SK-N-SH treated with all-trans-retinoic acid at 6 μM for 48 hours (cell line): ENCODE measurements around the gene SYNE2.

Experiments used
- ATAC-seq: fragments of 200-7000 bp; cut with Tn5 transposase; 3 replicates; pipeline ENCODE4 v1.9.1; 2020; ENCODE audit warnings: mild to moderate bottlenecking, moderate library complexity
- ARNTL ChIP-seq: fragments of 450-650 bp; formaldehyde crosslinking; IDR thresholded peaks from 2 replicates; pipeline ENCODE4 v1.5.0; 2020; ENCODE audit warnings: low read depth, mild to moderate bottlenecking, moderate library complexity, borderline replicate concordance
- BACH2 ChIP-seq: fragments of 250-450 bp; sonication (Bioruptor Pico); IDR thresholded peaks from 2 replicates; pipeline ENCODE4 v1.9.0; 2021; ENCODE audit warnings: mild to moderate bottlenecking, borderline replicate concordance
- CSDC2 ChIP-seq: fragments of 250-450 bp; sonication (Bioruptor Pico); IDR thresholded peaks from 2 replicates; pipeline ENCODE4 v1.5.0; 2020; ENCODE audit warnings: mild to moderate bottlenecking, moderate library complexity
- ESRRG ChIP-seq: fragments of 250-450 bp; sonication (Bioruptor Pico); IDR thresholded peaks from 2 replicates; pipeline ENCODE4 v1.6.1; 2021; ENCODE audit warnings: mild to moderate bottlenecking
- GLIS3 ChIP-seq: fragments of 250-450 bp; sonication (Bioruptor Pico); IDR thresholded peaks from 2 replicates; pipeline ENCODE4 v1.5.0; 2020; ENCODE audit warnings: mild to moderate bottlenecking, moderate library complexity
- ISL1 ChIP-seq: fragments of 250-450 bp; sonication (Bioruptor Pico); IDR thresholded peaks from 2 replicates; pipeline ENCODE4 v2.1.2; 2022; ENCODE audit warnings: mild to moderate bottlenecking, moderate library complexity
- OSR1 ChIP-seq: fragments of 250-450 bp; sonication (Bioruptor Pico); IDR thresholded peaks from 2 replicates; pipeline ENCODE4 v1.8.0; 2022; ENCODE audit warnings: moderate library complexity, mild to moderate bottlenecking, inconsistent platforms
- PATZ1 ChIP-seq: fragments of 250-450 bp; sonication (Bioruptor Pico); IDR thresholded peaks from 2 replicates; pipeline ENCODE4 v1.8.0; 2020; ENCODE audit warnings: mild to moderate bottlenecking, moderate library complexity, borderline replicate concordance
- RARB ChIP-seq: fragments of 250-450 bp; sonication (Bioruptor Pico); IDR thresholded peaks from 2 replicates; pipeline ENCODE4 v1.8.0; 2021; ENCODE audit warnings: mild to moderate bottlenecking, moderate library complexity
- SNAI2 ChIP-seq: fragments of 250-450 bp; sonication (Bioruptor Pico); IDR thresholded peaks from 2 replicates; pipeline ENCODE4 v1.5.0; 2020; ENCODE audit warnings: mild to moderate bottlenecking, moderate library complexity
- TOX ChIP-seq: fragments of 250-450 bp; sonication (Bioruptor Pico); IDR thresholded peaks from 2 replicates; pipeline ENCODE4 v1.8.0; 2021; ENCODE audit warnings: mild to moderate bottlenecking, moderate library complexity, borderline replicate concordance
- ZC3H10 ChIP-seq: fragments of 250-450 bp; sonication (Bioruptor Pico); IDR thresholded peaks from 2 replicates; pipeline ENCODE4 v1.5.1; 2021; ENCODE audit warnings: mild to moderate bottlenecking, moderate library complexity
- ZFP3 ChIP-seq: fragments of 250-450 bp; sonication (Bioruptor Pico); IDR thresholded peaks from 2 replicates; pipeline ENCODE4 v1.5.0; 2020; ENCODE audit warnings: mild to moderate bottlenecking, moderate library complexity
- ZFP30 ChIP-seq: fragments of 450-650 bp; formaldehyde crosslinking; IDR thresholded peaks from 2 replicates; pipeline ENCODE4 v1.5.0; 2022; ENCODE audit warnings: mild to moderate bottlenecking, moderate library complexity
- ZNF565 ChIP-seq: fragments of 450-650 bp; formaldehyde crosslinking; conservative IDR thresholded peaks from 2 replicates; pipeline ENCODE4 v1.5.0; 2020; ENCODE audit warnings: low read depth, mild to moderate bottlenecking, moderate library complexity
- ZNF70 ChIP-seq: fragments of 450-650 bp; formaldehyde crosslinking; IDR thresholded peaks from 2 replicates; pipeline ENCODE4 v1.5.0; 2020; ENCODE audit warnings: mild to moderate bottlenecking, moderate library complexity
- ZNF8 ChIP-seq: fragments of 450-650 bp; formaldehyde crosslinking; IDR thresholded peaks from 2 replicates; pipeline ENCODE4 v1.5.0; 2020; ENCODE audit warnings: mild to moderate bottlenecking, moderate library complexity
- TF ChIP-seq, protein P1 (sequence below): fragments of 250-450 bp; sonication (Bioruptor Pico); IDR thresholded peaks from 2 replicates; pipeline ENCODE4 v1.8.0; 2021; ENCODE audit warnings: low read depth, mild to moderate bottlenecking, moderate library complexity, borderline replicate concordance
- TF ChIP-seq, protein P2 (sequence below): fragments of 250-450 bp; sonication (Bioruptor Pico); IDR thresholded peaks from 2 replicates; pipeline ENCODE4 v1.5.1; 2020; ENCODE audit warnings: low read depth, mild to moderate bottlenecking, moderate library complexity
- TF ChIP-seq, protein P3 (sequence below): fragments of 250-450 bp; sonication (Bioruptor Pico); IDR thresholded peaks from 2 replicates; pipeline ENCODE4 v1.5.0; 2020; ENCODE audit warnings: mild to moderate bottlenecking, moderate library complexity

Gene SYNE2

DNA sequence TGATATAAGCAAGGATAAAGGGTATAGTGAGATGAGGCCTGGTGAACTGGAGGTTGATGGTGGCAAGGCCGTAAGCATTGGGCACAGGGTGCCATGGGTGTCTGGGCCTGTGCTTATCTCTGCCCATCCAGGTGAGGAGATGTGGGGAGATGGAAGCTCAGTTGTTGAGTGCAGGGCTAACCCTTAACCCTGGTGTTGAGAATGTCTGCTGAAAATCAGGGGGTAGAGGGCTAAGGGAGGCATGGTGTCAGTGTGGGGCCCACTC lies 86.1 kb downstream of the SYNE2 start:
- TF ChIP-seq, protein P1, sequence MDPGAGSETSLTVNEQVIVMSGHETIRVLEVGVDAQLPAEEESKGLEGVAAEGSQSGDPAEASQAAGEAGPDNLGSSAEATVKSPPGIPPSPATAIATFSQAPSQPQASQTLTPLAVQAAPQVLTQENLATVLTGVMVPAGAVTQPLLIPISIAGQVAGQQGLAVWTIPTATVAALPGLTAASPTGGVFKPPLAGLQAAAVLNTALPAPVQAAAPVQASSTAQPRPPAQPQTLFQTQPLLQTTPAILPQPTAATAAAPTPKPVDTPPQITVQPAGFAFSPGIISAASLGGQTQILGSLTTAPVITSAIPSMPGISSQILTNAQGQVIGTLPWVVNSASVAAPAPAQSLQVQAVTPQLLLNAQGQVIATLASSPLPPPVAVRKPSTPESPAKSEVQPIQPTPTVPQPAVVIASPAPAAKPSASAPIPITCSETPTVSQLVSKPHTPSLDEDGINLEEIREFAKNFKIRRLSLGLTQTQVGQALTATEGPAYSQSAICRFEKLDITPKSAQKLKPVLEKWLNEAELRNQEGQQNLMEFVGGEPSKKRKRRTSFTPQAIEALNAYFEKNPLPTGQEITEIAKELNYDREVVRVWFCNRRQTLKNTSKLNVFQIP (CRISPR knock-in tag): no peak
- no peak for ATAC-seq

GRCh38 chr14:63940387-63940786 lies 87.6 kb downstream of the SYNE2 start:
- ATAC-seq: no peak
- TF ChIP-seq CSDC2 (no peak), ZFP3 (CRISPR knock-in tag) (no peak), SNAI2 (CRISPR knock-in tag) (no peak), GLIS3 (no peak), ZFP30 (CRISPR knock-in tag) (no peak), ESRRG (CRISPR knock-in tag) (no peak), BACH2 (CRISPR knock-in tag) (no peak), TOX (CRISPR knock-in tag) (no peak), RARB (CRISPR knock-in tag) (no peak), OSR1 (no peak), ZNF565 (CRISPR knock-in tag) (no peak)

- TF ChIP-seq, protein P1 (CRISPR knock-in tag): no peak
- no peak for TF ChIP-seq CSDC2
- no peak for TF ChIP-seq TOX (CRISPR knock-in tag)
- TF ChIP-seq ARNTL: no peak
- TF ChIP-seq ESRRG (CRISPR knock-in tag): no peak
- no peak for TF ChIP-seq BACH2 (CRISPR knock-in tag)
- no peak for TF ChIP-seq ZFP30 (CRISPR knock-in tag)
- no peak for TF ChIP-seq SNAI2 (CRISPR knock-in tag)
- no peak for ATAC-seq
These were observed 88.2 kb downstream of the SYNE2 start for GRCh38 chr14:63941023-63941422.

- TF ChIP-seq RARB (CRISPR knock-in tag): no peak
- TF ChIP-seq CSDC2: no peak
- TF ChIP-seq ZC3H10 (CRISPR knock-in tag): no peak
- TF ChIP-seq ZNF70: no peak
- TF ChIP-seq, protein P1 (CRISPR knock-in tag): no peak
- TF ChIP-seq, protein P2, sequence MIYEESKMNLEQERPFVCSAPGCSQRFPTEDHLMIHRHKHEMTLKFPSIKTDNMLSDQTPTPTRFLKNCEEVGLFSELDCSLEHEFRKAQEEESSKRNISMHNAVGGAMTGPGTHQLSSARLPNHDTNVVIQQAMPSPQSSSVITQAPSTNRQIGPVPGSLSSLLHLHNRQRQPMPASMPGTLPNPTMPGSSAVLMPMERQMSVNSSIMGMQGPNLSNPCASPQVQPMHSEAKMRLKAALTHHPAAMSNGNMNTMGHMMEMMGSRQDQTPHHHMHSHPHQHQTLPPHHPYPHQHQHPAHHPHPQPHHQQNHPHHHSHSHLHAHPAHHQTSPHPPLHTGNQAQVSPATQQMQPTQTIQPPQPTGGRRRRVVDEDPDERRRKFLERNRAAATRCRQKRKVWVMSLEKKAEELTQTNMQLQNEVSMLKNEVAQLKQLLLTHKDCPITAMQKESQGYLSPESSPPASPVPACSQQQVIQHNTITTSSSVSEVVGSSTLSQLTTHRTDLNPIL (CRISPR knock-in tag): no peak
- no peak for TF ChIP-seq PATZ1
- no peak for TF ChIP-seq GLIS3
- TF ChIP-seq TOX (CRISPR knock-in tag): no peak
- no peak for TF ChIP-seq ZFP3 (CRISPR knock-in tag)
- TF ChIP-seq, protein P3, sequence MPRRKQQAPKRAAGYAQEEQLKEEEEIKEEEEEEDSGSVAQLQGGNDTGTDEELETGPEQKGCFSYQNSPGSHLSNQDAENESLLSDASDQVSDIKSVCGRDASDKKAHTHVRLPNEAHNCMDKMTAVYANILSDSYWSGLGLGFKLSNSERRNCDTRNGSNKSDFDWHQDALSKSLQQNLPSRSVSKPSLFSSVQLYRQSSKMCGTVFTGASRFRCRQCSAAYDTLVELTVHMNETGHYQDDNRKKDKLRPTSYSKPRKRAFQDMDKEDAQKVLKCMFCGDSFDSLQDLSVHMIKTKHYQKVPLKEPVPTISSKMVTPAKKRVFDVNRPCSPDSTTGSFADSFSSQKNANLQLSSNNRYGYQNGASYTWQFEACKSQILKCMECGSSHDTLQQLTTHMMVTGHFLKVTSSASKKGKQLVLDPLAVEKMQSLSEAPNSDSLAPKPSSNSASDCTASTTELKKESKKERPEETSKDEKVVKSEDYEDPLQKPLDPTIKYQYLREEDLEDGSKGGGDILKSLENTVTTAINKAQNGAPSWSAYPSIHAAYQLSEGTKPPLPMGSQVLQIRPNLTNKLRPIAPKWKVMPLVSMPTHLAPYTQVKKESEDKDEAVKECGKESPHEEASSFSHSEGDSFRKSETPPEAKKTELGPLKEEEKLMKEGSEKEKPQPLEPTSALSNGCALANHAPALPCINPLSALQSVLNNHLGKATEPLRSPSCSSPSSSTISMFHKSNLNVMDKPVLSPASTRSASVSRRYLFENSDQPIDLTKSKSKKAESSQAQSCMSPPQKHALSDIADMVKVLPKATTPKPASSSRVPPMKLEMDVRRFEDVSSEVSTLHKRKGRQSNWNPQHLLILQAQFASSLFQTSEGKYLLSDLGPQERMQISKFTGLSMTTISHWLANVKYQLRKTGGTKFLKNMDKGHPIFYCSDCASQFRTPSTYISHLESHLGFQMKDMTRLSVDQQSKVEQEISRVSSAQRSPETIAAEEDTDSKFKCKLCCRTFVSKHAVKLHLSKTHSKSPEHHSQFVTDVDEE (CRISPR knock-in tag): no peak
- no peak for TF ChIP-seq ZNF565 (CRISPR knock-in tag)
- TF ChIP-seq ISL1 (CRISPR knock-in tag): no peak
- no peak for TF ChIP-seq SNAI2 (CRISPR knock-in tag)
- TF ChIP-seq ARNTL: no peak
- TF ChIP-seq OSR1: no peak
- TF ChIP-seq ESRRG (CRISPR knock-in tag): no peak
- no peak for TF ChIP-seq ZNF8 (CRISPR knock-in tag)
These were observed 96.9 kb downstream of the SYNE2 start for GRCh38 chr14:63949696-63950095.

More at GRCh38 chr14:63949696-63950095, 96.9 kb downstream of the SYNE2 start:
- no peak for ATAC-seq
